Measurements from ENCODE around the gene FAM47E. TPM values are rescaled to one million over a fixed set of nuclear protein-coding genes. Genes with fewer than 3 reads are reported as not detected.

FAM47E gene
- total and polyA plus RNA-seq, 2 of the 8 experiments (the other 6 are each of a cell fraction or from before 2014, with no cell fraction given): 1.3 to 1.4 TPM

DNA sequence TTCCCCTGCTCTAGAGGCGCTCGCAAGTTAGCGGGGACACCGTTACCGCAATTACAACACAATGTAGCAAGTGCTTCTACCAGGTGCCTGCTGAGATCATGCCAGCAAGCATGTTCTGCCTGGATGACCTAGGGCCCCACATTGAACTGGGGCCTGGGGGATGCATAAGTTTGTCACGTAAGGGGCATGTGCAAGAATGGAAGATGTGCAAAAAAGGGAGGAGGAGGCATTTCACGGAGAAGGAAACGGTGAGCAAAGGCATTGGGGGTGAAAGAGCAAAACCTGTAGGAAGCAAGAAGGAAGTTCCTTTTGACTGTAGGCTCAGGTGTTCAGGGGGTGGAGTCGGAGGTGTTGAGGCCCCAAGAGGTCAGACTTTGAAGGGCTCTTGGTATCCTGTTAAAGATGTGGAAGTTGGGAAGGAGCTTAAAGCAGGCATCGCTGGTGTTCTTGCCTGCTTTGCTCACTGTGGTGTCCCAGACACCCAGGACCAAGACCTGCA, 37.3 kb upstream of the FAM47E start:
- peaks cover 0 to 4% of the 10 kb centered on the region in 2 experiments for H4K20me1 ChIP-seq (replicated peaks in 1 of 2; ENCODE audit: control insufficient read depth in 1 of 2, insufficient read depth in 2 of 2, low read length in 2 of 2)
- H3K4me3 ChIP-seq (ENCODE audit: extremely low read depth in 1 of 4, insufficient read depth in 2 of 4, low read depth in 3 of 4, low read length in 4 of 4): peak overlapping the region; percentile 52 to 86 (median 68)
- H3K56ac ChIP-seq (replicated peaks; ENCODE audit: insufficient read length, low read depth, low read length): peak overlapping the region; percentile 23
- H4K8ac ChIP-seq (ENCODE audit: extremely low read depth, insufficient read depth, low read length): peak overlapping the region; percentile 82; the same call in 1 of the 2 replicates
- ChIA-PET POLR2A (ENCODE audit: partially characterized antibody) (interaction anchor here (0.8 to 1.9 kb wide), 8 partner anchors 21 to 164 kb away, joined by 3 to 5 read pairs (median 3); partner anchors contain the start of gene FAM47E), CTCF (ENCODE audit: partially characterized antibody) (interaction anchor here (0.7 to 3.3 kb wide), 6 partner anchors 15 to 206 kb away, joined by 3 to 15 read pairs (median 6); partner anchors contain the start of gene STBD1)
- H3K23me2 ChIP-seq (ENCODE audit: low read depth, low read length): peaks cover 11% of the 10 kb centered on the region
- H3K4me2 ChIP-seq (ENCODE audit: insufficient read depth in 1 of 2, low read depth in 2 of 2, low read length in 2 of 2): peak overlapping the region; percentile 80 to 96
- peaks cover 0 to 15% of the 10 kb centered on the region in 2 experiments; a peak in 2 of 4 replicates for H3K79me2 ChIP-seq (ENCODE audit: control insufficient read depth in 1 of 2, insufficient read depth in 2 of 2, low read length in 2 of 2)
- no peaks in the 10 kb centered on the region for H3K36me3 ChIP-seq (ENCODE audit: control insufficient read depth in 2 of 4, insufficient read depth in 4 of 4, low read length in 3 of 4)
- H3K23ac ChIP-seq (ENCODE audit: insufficient read length): no peak overlapping the region
- H3K4ac ChIP-seq (replicated peaks; ENCODE audit: insufficient read length, low read depth, low read length): no peak overlapping the region
- H3K27me3 ChIP-seq (replicated peaks in 1 of 4; ENCODE audit: control insufficient read depth in 3 of 4, extremely low read depth in 1 of 4, insufficient read depth in 3 of 4, low read length in 3 of 4): peaks cover 0 to 2% (median 0%) of the 10 kb centered on the region in 4 experiments; a peak in 1 of 7 replicates
- H2BK12ac ChIP-seq (ENCODE audit: low read depth, low read length): no peak overlapping the region
- peak overlapping the region; percentile 95 for H3K18ac ChIP-seq (ENCODE audit: extremely low read depth, low read length)
- no peaks in the 10 kb centered on the region; the same call in 1 of the 2 replicates for H3K79me1 ChIP-seq (ENCODE audit: low read depth, low read length)
- H2AFZ ChIP-seq (ENCODE audit: low read length): peak overlapping the region; percentile 94
- no peak overlapping the region for H2BK120ac ChIP-seq (replicated peaks; ENCODE audit: low read depth, low read length)
- H2BK15ac ChIP-seq (ENCODE audit: low read length): 0 out of 2 replicates have a peak overlapping the region, but pooled peaks have one; percentile 5
- H4K5ac ChIP-seq (ENCODE audit: insufficient read length, low read depth, low read length): peak overlapping the region; percentile 71
- WGBS, 2 experiments (ENCODE audit: extremely low coverage in 1 of 2, insufficient coverage in 1 of 2, insufficient read length in 1 of 2, insufficient replicate concordance in 2 of 2, low coverage in 1 of 2, low lambda C conversion rate in 2 of 2, missing lambda C conversion rate in 1 of 2): 16% methylated on average over 10 of the region's 10 CpGs; no CpG with 5 or more reads in 1 of the 2 experiments
- H2BK20ac ChIP-seq (ENCODE audit: low read length): no peak overlapping the region
- H3K14ac ChIP-seq (ENCODE audit: insufficient read length): no peak overlapping the region
- FAIRE-seq: no peak
- H3K9ac ChIP-seq (replicated peaks in 1 of 4; ENCODE audit: extremely low read depth in 1 of 4, low read depth in 3 of 4, low read length in 3 of 4): peak overlapping the region in 3 of 4 experiments; percentile 26 to 84 (median 77); a peak in 5 of 7 replicates
- DNase-seq (ENCODE audit: low read depth in 1 of 2, low spot score in 2 of 2): no peak
- H2AK5ac ChIP-seq (ENCODE audit: low read depth, low read length): no peak overlapping the region
- peak overlapping the region; percentile 54 for H3K27ac ChIP-seq (ENCODE audit: low read depth, low read length)
- peaks cover 4 to 22% (median 9%) of the 10 kb centered on the region in 4 experiments for H3K4me1 ChIP-seq (replicated peaks in 1 of 4; ENCODE audit: control insufficient read depth in 3 of 4, insufficient read depth in 4 of 4, low read length in 3 of 4)
- TF ChIP-seq, protein P1, sequence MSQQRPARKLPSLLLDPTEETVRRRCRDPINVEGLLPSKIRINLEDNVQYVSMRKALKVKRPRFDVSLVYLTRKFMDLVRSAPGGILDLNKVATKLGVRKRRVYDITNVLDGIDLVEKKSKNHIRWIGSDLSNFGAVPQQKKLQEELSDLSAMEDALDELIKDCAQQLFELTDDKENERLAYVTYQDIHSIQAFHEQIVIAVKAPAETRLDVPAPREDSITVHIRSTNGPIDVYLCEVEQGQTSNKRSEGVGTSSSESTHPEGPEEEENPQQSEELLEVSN (IDR thresholded peaks at IDR 0.05): no peak
- peak; percentile 44 for TF ChIP-seq ASH2L (IDR thresholded peaks at IDR 0.05; ENCODE audit: low read length)
- TF ChIP-seq, protein P2, sequence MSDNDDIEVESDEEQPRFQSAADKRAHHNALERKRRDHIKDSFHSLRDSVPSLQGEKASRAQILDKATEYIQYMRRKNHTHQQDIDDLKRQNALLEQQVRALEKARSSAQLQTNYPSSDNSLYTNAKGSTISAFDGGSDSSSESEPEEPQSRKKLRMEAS (IDR thresholded peaks at IDR 0.05): 0 out of 2 replicates have a peak, but pooled peaks have one; percentile 1
- H4K91ac ChIP-seq (replicated peaks; ENCODE audit: insufficient read length, low read length): no peak overlapping the region
- H2BK5ac ChIP-seq (ENCODE audit: low read depth, low read length): no peak overlapping the region; the same call in 1 of the 2 replicates
- no peaks in the 10 kb centered on the region for H3K9me3 ChIP-seq (ENCODE audit: insufficient read depth in 2 of 2, low read depth in 1 of 2, low read length in 1 of 2)

All from H1 (cell line).